GM18951 (cell line): ENCODE measurements around the gene EIF2B4.

ENCODE experiments used
- POLR2A ChIP-seq: IDR thresholded peaks from 4 replicates; pipeline ENCODE4 v1.6.1; 2011; ENCODE audit warnings: mild to moderate bottlenecking; ENCODE audit not compliant: insufficient read length, insufficient read depth; ENCODE audit errors: extremely low read depth
- in situ Hi-C: fragments of 300-500 bp; cut with MboI; formaldehyde crosslinking; loops from one replicate; pipeline ENCODE4 v1.12.0; 2022; ENCODE audit warnings: low sequenced_read_pairs, mixed read lengths, inconsistent platforms; ENCODE audit not compliant: unreplicated experiment

Gene EIF2B4

GRCh38 chr2:27314709-27315108, 55.4 kb downstream of the EIF2B4 start:
- no peak for TF ChIP-seq POLR2A
- in situ Hi-C loops, result no loop called here
